Iris pigment epithelial cell (primary cell): ENCODE measurements around the gene FAM184B.
A peak's percentile ranks its signal among the peaks of the same experiment; 100 is the strongest.
"Not testable (repeated sequence)": the region's sequence is repeated elsewhere in the genome, so short reads cannot be mapped to it uniquely, and the experiment has no call there.

ENCODE experiments used
- DNase-seq: peaks from one replicate; pipeline ENCODE4 v3.0.0-alpha.2; 2011; ENCODE audit warnings: low read depth

Gene FAM184B

DNA sequence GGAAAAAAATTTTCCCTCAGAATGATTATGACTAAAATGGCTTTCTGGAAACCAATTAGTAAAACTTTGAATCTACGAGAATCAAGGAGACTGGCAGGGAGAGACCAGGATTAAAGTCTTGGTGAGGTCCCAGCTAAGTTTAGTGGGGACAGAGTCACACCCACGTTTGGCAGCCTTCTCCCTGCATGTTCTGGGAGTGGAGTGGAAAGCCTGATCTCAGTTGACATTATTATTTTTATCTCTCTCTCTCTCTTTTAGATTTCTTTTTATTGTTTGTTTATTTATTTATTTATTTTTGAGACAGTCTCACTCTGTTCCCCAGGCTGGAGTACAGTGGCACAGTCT, 99.2 kb downstream of the FAM184B start:
- DNase-seq, result no peak

DNA sequence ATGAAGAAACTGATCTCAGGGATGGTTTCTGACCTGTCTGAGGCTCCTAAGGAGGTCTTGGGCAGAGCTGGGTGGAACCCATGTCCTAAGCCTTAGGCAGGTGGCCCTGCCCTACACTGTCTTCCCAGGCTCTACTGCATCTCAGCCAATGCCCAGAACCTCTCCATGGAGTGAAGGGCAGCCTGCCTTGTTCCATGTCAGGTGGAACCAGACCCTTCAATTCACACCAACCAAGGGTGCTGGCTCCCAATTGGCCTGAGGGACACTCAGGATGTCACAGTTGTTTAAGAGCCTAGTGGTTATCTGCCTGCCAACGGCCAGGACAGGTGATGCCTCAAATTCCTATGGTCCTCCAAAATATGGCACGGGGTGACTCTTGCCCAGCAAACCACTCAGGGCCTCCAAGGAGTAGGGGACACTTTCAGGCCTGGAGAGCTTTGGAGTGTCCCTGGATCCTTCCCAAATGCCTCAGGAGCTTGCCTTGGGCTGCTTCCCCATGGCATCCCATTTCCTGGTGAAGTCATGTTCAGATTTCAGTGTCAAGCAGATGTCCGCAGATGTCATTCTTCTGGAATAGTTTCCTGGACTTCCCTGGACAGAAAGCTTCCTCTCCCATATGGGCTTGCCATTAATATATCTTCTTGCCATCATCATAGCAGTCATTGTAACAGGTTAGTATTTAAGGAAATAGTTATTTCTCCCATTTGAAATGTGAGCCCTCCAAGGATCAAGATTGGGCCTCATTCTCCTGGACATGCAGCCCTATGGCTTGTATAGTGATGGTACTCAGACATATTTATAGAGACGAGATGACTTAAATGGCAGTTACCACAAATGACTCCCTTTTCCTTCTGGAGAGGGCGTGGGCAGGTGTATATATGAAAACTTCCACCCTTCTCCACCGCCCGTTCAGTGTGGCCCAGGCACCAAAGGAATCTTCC, 99.9 kb downstream of the FAM184B start:
- no peak for DNase-seq

DNA sequence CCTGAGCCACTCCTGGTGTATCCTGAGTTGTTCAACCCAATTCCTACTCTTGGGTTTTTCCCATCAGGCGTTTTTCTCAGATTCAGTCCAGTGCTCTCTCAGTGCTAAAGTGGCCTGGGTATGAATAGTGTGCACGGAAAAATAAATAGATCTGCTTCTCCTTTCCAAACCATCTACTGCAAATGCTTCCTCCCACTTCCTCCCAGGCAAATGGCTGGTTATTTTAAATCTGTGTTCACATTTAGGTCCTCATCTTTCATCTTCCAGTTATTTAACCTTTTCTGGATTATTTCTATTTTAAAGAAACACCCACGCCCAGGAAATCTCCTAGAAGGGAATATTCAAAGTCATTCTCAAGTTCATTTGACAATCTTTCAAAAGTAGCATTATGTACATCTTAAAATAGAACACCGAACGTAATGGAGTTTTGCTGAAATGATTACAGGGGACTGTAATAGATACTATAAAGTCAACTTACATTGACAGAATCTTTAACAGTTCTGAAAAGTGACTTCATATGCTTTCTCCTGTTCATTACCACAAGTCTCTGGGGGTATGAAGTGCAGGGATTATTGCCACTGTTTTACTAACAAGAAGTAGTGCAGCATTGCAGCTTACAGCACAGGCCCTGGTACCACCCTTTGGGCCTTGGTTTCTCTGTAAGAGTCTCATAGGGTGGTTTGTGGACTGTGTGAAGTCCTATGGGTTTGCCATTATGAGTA, 100.7 kb downstream of the FAM184B start:
- DNase-seq, result no peak

DNA sequence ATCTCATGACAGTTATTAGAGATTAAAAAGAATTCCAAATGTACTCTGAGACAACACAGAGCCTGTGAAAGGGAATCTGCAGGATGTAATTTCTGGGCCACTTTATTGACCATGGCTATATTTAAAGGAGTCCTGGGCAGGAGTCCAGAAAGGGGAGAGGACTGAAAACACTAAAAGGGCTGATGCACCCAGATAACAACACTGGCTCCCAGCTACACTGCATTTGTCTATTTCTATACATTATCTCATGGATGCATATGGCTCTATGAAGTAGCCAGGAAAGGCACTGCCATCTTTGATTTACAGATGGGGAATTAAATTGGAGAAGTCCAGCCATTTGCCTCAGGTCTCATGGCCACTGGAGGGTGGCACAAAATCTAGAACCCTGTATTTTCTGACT, 111.0 kb downstream of the FAM184B start:
- no peak for DNase-seq

DNA sequence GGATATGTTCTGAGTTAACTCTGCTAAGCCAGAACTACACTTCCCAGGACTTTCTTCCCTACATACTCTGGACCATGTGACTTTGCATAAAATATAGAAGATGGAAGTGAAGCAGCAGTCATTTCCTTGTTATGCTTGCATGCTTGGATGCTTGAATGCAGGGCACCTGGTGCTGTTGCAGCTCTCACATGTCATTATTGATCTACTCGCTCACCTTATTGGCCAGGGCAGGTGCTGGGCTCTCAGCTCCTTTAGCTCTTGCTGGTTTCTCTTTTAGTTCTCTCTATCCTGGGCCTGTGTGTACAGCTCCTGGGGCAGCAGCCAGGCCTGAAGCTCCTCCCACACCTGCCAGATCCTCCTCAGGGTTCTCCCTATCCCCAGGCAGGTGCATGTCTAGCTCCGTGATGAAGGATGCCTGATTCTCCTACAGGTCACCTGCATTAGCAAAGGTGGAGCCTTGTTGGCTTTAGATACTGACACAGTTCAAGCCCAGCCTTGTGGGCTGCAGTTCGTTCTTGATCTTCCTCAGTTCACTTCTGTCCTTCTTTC, 113.7 kb downstream of the FAM184B start:
- no peak for DNase-seq

DNA sequence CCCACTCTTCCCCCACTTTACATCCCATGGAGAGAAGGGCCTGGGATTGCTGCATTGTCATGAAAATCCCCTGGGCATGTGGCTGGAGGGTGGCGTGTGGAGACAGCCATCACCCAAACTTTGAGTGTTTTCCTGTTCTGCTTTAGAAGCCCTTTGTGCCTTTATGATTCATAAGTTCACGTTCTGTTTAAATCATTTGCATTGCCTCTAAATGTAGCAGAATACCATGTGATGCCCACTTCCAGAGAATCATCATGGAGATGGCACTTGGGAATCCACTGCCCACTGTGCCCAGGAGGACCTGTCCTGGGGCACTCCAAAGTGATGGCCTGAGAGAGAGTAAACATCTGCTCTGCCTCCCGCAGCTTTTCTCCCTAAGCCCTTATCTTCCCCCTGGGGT, 114.2 kb downstream of the FAM184B start:
- no peak for DNase-seq

DNA sequence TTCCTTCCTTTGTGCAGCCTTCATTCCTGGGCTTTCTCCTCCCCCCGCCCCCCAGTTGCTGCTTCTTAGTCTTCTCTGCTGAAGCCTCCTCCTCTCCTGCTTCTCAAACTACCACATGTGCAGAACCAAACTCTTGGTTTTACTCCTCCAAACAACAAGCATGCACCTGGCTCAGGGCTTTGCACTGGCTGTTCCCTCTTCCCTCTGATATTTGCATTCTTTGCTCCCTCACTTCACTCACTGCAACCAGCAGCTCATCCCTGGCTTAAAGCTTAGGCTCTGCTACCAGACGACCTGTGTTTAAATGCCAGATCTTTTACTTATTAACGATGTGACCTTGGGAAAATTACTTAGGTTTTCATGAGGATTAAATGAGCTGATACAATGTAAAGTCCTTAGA, 115.6 kb downstream of the FAM184B start:
- no peak for DNase-seq

DNA sequence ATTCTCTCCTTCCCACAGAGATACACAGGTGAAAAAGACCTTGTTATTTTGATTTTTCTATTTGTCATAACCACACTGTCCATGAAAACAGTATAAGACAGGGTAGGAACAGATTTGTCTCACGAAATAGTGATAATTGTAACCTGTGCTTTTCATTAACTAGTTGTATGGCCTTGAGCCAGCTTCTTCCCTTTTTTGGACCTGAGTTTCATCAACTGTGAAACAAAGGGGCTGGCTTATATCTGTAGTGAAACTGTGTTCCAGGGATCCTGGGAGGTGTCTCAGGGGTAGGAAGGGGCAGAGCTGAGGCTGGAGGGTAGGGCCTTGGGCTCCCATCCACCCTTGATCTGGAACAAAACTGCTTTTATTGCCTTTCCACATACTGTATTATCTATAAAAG, 116.1 kb downstream of the FAM184B start:
- no peak for DNase-seq

DNA sequence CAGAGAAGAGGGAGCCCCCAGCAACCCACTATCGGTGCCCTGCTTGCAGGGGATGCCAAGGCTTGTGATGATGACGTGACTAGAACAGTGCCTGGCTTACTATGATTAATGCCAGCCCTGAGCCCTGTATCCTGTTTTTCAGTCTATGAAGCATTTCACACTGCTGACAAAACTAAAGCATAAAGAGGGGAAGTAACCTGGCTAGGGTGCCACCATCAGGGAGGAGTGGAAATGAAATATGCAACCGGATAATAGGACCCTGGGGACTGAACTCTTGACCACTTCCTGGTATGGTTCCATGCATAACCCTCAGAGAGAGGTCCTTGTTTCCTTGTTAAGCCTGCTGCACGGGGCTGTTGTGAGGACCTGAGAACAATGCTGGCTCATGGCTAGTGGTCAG, 116.7 kb downstream of the FAM184B start:
- DNase-seq, result no peak

DNA sequence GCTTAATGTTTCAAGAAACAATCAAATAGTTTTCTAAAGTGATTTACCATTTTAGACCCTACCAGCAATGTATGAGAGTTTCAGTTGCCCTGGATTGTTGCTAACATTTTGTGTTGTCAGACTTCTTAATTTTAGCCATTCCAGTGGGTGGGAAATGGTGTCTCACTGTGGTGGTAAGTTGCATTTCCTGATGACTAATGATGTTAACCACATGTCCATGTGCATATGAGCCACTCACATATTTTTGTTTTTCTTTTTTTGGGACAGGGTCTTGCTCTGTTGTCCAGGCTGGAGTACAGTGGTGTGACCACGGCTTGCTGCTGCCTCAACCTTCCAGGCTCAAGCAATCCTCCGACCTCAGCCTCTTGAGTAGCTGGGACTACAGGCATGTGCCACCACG, 118.7 kb downstream of the FAM184B start:
- peak; percentile 41 for DNase-seq

DNA sequence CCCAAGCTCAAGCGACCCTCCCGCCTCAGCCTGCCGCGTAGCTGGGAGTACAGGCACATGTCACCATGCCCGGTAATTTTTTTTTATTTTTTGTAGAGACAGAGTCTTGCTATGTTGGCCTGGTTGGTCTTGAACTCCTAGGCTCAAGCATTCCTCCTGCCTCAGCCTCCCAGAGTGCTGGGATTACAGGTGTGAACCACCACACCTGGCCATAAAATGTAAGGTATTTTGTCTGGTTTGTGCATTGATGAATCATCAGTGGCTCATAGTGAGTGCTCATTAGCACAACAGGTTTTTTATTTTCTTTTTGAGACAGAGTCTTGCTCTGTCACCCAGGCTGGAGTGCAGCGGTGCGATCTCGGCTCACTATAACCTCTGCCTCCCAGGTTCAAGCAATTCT, 122.2 kb downstream of the FAM184B start:
- DNase-seq, result not testable (repeated sequence)

DNA sequence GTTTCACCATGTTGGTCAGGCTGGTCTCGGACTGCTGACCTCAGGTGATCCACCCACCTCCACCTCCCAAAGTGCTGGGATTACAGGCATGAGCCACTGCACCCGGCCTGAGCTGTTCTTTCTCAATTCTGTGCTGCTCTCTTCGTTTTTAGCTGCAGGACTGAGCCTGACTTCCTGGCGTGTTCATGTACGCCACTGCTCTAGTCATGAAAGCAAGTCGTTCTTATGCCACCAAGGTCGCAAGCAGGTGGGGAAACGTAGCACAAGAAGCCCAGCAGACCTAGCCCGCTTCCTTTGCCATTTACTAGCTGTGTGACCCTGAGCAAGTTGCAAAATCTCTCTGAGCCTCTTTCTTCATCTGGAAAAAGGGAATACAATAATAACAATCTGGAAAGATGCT, 123.6 kb downstream of the FAM184B start:
- DNase-seq, result no peak

DNA sequence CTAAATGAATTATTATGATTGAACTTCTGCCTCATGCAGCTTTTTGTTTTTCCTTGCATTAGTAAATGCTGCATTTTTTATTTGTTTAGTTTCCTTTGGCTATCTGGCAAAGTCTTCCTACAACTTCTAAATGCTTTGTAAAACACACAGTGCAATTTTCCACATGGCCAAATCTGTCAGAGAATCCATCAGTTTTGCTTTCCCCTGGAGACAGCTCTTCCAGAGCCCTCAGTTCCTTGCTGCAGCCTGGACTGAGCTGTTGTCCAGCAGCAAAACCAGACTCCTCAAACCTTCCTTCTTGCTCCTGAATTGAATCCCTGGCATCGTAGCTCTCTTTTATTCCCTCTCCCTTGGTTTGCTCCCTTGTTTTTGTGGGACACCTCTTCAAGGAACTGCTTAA, 124.3 kb downstream of the FAM184B start:
- no peak for DNase-seq

DNA sequence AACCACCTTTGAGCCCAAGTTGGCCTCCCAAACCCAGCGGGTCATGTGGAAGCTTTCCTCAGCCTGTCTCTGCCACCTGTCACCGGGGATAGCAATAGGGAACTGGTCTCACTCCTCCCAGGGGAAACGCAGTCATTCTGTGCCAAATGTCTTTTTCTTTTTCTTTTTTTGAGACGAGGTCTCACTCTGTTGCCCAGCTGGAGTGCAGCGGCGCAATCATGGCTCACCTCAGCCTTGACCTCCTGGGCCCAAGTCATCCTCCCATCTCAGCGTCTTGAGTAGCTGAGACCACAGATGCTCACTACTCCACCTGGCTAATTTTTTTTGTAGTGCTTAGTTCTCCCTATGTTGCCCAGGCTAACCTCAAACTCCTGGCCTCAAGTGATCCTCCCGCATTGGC, 126.7 kb downstream of the FAM184B start:
- no peak for DNase-seq

DNA sequence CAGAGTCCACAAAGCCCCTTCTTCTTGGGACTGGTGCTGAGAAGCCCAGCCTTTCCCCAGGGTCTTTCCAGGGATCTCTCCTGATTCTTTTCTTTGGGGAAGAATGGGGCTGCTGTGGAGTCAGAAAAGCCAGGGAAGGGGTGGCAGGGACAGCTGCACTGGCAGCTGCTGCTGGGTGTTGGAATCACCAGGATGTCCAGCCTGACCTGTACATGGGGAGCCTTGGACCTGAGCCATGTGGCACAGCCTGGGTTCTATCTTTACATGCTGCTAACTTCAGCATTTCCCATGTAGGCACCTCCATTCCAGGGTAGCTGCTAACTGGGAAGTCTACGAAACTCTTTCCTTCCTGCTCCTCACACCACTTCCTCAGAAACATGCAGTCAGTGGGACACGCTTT, 131.0 kb downstream of the FAM184B start:
- no peak for DNase-seq

DNA sequence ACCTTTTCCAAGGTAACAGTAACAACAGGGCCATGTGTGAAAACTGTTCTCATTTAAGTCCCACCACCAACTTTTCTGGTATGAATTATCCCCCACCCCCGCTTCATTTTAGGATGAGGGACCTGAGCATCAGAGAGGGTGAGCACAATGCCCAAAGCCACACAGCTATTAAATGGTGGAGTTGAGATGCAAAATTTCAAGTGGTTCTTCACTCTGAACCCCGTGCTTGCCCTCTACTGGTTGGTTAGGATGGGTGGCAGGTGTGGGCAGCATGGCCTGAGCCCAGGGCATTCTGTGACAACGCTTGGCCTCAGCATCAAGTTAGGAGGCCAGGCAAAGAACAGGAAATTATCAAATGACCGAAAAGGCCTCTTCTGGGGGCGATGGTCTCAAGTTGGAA, 133.5 kb downstream of the FAM184B start:
- DNase-seq, result no peak

DNA sequence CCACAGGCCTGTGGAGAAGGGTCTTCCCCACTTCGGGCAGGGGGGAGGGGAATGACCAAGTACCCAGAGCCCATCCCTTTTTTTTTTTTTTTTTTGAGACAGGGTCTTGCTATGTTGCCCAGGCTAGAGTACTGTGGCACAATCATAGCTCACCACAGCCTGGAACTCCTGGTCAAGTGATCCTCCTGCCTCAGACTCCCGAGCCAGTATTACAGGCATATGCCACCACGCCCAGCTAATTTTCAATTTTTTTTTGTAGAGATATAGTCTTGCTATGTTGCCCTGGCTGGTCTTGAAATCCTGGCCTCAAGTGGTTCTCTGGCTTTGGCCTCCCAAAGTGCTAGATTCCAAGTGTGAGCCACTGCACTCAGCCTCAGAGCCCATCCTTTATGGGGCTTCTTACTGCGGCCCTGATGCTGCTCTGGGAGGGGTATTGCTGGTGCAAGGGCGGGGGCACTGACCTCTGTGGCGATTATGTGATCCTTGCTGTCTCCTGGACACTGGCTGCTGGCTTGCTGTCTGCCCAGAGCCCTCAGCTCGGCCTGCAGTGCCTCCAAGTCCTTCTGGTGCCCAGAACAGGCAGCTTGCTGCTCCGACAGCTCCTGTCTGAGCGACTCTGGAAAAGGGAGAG, 134.1 kb downstream of the FAM184B start:
- no peak for DNase-seq

DNA sequence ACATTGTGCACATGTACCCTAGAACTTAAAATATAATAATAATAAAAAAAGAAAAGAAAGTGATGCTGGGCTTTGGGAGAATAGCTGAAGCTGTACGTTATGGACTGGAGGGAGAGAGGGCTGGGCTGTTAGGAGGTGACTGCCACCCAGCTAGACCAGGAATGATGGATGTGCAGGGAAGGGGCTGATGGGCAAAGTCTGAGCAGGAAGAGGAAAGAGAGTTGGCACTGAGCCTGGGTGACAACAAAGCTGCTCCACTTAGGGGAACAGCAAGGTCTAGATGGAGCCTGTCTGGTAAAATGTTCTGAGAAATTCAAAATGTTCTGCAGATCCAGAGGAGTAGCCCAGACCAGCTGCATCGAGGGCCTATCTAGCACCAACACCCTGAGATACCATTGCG, 134.7 kb downstream of the FAM184B start:
- no peak for DNase-seq

DNA sequence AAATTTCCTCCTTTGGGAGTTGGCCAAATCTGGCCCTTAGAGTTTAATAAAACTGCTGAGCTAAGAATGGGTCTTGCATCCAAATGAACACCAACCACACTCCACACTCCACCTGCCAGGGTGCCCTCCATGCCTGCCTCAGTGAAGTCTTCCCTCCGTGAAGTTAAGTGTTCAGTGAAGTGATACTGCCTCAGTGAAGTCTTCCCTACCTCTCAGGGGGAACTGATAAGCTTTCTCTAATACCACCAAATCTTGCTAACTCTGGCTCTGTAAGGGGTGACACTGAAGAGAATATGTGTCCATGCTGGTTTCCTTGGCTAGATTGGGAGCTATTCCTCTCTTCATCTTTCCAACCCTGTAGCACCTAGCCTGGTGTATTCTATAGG, 139.0 kb downstream of the FAM184B start:
- no peak for DNase-seq

DNA sequence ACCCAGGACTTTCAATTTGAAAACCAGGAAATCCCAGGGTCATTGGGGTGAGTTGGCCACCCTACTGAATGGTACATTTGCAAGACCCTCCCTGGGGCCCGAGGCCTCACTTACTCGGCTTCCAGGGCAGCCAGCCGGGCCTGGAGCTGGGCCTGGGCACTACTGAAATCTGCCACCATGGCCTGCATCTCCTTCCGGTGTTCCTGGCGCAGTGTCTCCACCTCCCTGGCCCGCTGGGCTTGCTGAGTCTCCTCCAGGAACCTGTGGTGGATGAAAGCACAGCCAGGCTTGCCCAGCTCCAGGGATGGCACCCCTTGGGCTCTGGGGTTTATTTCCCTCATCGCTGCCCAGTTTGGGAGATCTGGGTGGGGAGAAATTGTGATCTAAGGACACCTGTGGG, 142.3 kb downstream of the FAM184B start:
- DNase-seq, result no peak

DNA sequence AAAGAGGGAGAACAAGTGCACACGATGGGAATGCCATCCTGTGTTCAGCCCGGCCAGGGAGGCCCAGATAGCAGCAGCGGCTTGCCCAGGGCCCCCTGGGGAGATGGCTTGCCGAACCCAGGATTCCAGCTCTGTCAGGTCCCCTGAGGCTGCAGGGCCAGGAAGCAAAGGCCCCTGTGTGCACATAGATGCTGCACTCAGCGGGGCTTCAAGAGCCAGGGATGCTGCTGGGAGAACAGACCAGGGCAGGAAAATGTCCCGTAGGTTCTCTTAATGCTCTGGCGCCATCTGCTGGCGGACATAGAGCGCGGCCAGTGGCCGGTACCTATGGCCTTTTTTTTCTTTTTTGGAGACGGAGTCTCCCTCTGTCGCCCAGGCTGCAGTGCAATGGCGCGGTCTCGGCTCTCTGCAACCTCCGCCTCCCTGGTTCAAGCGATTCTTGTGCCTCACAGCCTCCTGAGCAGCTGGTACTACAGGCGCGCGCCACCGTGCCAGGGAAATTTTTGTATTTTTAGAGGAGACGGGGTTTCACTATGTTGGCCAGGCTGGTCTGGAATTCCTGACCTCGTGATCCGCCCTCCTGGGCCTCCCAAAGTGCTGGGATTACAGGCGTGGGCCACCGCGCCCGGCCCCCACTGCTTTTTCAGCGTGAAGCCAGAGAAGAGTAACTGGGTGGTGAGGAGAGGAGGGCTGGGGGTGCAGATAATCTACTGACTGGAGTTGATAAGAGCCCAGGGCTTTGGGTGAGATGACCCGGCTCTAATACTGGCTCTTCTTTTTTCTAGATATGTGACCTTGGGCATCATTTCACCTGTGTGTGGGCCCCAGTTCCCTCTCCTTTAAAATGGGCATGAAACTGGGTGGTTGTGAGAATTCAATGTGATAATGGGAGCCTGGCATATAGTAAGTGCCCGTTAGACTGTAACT, 144.5 kb downstream of the FAM184B start:
- DNase-seq, result peak; percentile 67

DNA sequence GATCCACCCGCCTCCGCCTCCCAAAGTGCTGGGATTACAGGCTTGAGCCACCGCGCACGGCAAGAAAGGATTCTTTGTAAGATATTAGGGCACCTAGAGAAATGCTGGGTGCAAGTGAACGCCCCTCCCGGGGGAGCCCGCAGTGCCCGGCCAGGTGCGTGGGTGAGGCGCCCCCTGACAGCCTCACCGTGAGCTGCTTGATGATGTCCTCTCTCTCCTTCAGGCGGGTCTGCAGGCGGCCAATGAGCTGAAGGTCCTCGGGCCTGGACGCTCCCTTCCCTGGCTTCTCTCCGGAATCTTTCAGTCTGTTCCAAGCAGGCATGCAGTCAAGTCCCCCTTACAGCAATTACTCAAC, 145.1 kb downstream of the FAM184B start:
- no peak for DNase-seq
